ENCODE results near the gene RELA.

The RELA gene

GRCh38 chr11:65648997-65649493 lies 13.7 kb downstream of the RELA start:
- H3K27ac ChIP-seq (ENCODE audit: extremely low read depth, low read depth, low read length) = no peak overlapping the region
- H3K4me3 ChIP-seq (ENCODE audit: low read depth, low read length) = no peak overlapping the region
- peaks cover 8% of the 10 kb centered on the region for H3K4me1 ChIP-seq (ENCODE audit: control insufficient read depth, insufficient read depth, low read length)
- H3K36me3 ChIP-seq (ENCODE audit: control insufficient read depth in 2 of 2, insufficient read depth in 1 of 2, low read length in 2 of 2) = peaks cover 0 to 49% of the 10 kb centered on the region in 2 experiments; a peak in 1 of 3 replicates
- no peaks in the 10 kb centered on the region for H3K9me3 ChIP-seq (ENCODE audit: control insufficient read depth, insufficient read depth, low read depth, low read length)
- TF ChIP-seq ZNF48 (tag by site-specific recombination; IDR thresholded peaks at IDR 0.05) = no peak
- POLR2A ChIA-PET = interaction anchor here (0.7 to 6.5 kb wide), 2 partner anchors 10 to 14 kb away, joined by 3 to 50 read pairs; partner anchors contain the start of gene SIPA1
- CTCF ChIA-PET = interaction anchor here (0.8 to 1.3 kb wide), 2 partner anchors 11 to 19 kb away, joined by 5 to 6 read pairs; no protein-coding TSS in a partner anchor

- ChIA-PET CTCF (no interaction called here), POLR2A (no interaction called here)
- H3K36me3 ChIP-seq (ENCODE audit: control insufficient read depth in 2 of 2, insufficient read depth in 1 of 2, low read length in 2 of 2) = peaks cover 0 to 46% of the 10 kb centered on the region in 2 experiments; a peak in 1 of 3 replicates
- H3K4me1 ChIP-seq (ENCODE audit: control insufficient read depth, insufficient read depth, low read length) = peaks cover 1% of the 10 kb centered on the region; the same call in 1 of the 2 replicates
- H3K4me3 ChIP-seq (ENCODE audit: low read depth, low read length) = no peak overlapping the region
- H3K9me3 ChIP-seq (ENCODE audit: control insufficient read depth, insufficient read depth, low read depth, low read length) = no peaks in the 10 kb centered on the region
- no peak for TF ChIP-seq ZNF449 (tag by site-specific recombination; IDR thresholded peaks at IDR 0.05)
- TF ChIP-seq KLF16 (tag by site-specific recombination; IDR thresholded peaks at IDR 0.05) = no peak
- TF ChIP-seq ZNF133 (tag by site-specific recombination; IDR thresholded peaks at IDR 0.05) = no peak
- TF ChIP-seq ZNF704 (tag by site-specific recombination; IDR thresholded peaks at IDR 0.05) = no peak
- no peak for TF ChIP-seq ZNF830 (tag by site-specific recombination; IDR thresholded peaks at IDR 0.05; ENCODE audit: low read depth)
- TF ChIP-seq ZNF292 (tag by site-specific recombination; IDR thresholded peaks at IDR 0.05; ENCODE audit: borderline replicate concordance, low read depth) = no peak
- no peak for TF ChIP-seq ZNF341 (tag by site-specific recombination; IDR thresholded peaks at IDR 0.05; ENCODE audit: low read depth)
- no peak for TF ChIP-seq REPIN1 (tag by site-specific recombination; IDR thresholded peaks at IDR 0.05; ENCODE audit: low read depth)
- no peak for TF ChIP-seq ZNF221 (tag by site-specific recombination; IDR thresholded peaks at IDR 0.05; ENCODE audit: borderline replicate concordance)
- TF ChIP-seq ZNF302 (tag by site-specific recombination; IDR thresholded peaks at IDR 0.05; ENCODE audit: low read depth) = no peak
- no peak overlapping the region for H3K27ac ChIP-seq (ENCODE audit: extremely low read depth, low read depth, low read length)
Observed at GRCh38 chr11:65646958-65647701, 15.6 kb downstream of the RELA start.

GRCh38 chr11:65646288-65646957 lies 16.3 kb downstream of the RELA start:
- POLR2A ChIA-PET = no interaction called here
- no peak overlapping the region for H3K4me3 ChIP-seq (ENCODE audit: low read depth, low read length)
- CTCF ChIA-PET = no interaction called here
- peaks cover 0 to 51% of the 10 kb centered on the region in 2 experiments; a peak in 1 of 3 replicates for H3K36me3 ChIP-seq (ENCODE audit: control insufficient read depth in 2 of 2, insufficient read depth in 1 of 2, low read length in 2 of 2)
- H3K9me3 ChIP-seq (ENCODE audit: control insufficient read depth, insufficient read depth, low read depth, low read length) = no peaks in the 10 kb centered on the region
- H3K4me1 ChIP-seq (ENCODE audit: control insufficient read depth, insufficient read depth, low read length) = no peaks in the 10 kb centered on the region
- no peak overlapping the region for H3K27ac ChIP-seq (ENCODE audit: extremely low read depth, low read depth, low read length)
- TF ChIP-seq ZNF146 (tag by site-specific recombination; IDR thresholded peaks at IDR 0.05) = no peak
- TF ChIP-seq ZNF23 (tag by site-specific recombination; IDR thresholded peaks at IDR 0.05; ENCODE audit: borderline replicate concordance) = no peak
- no peak for TF ChIP-seq ZNF280D (tag by site-specific recombination; IDR thresholded peaks at IDR 0.05)
- no peak for TF ChIP-seq ZNF239 (tag by site-specific recombination; IDR thresholded peaks at IDR 0.05)
- TF ChIP-seq ZNF560 (tag by site-specific recombination; IDR thresholded peaks at IDR 0.05; ENCODE audit: borderline replicate concordance) = no peak
- TF ChIP-seq CTCF (tag by site-specific recombination; IDR thresholded peaks at IDR 0.05) = no peak
- no peak for TF ChIP-seq ZNF202 (tag by site-specific recombination; IDR thresholded peaks at IDR 0.05; ENCODE audit: borderline replicate concordance)
- no peak for TF ChIP-seq ZNF354C (tag by site-specific recombination; IDR thresholded peaks at IDR 0.05; ENCODE audit: borderline replicate concordance, low read depth)
- TF ChIP-seq ZNF140 (tag by site-specific recombination; IDR thresholded peaks at IDR 0.05) = no peak

Data from HEK293 (cell line).